HG03066 (cell line): Measurements from ENCODE around the gene MYH10.

Experiments
- ATAC-seq: cut with Tn5 transposase; IDR thresholded peaks from one replicate; pipeline ENCODE4 v1.9.1; 2021; ENCODE audit warnings: low read depth; ENCODE audit not compliant: unreplicated experiment

MYH10 gene

DNA sequence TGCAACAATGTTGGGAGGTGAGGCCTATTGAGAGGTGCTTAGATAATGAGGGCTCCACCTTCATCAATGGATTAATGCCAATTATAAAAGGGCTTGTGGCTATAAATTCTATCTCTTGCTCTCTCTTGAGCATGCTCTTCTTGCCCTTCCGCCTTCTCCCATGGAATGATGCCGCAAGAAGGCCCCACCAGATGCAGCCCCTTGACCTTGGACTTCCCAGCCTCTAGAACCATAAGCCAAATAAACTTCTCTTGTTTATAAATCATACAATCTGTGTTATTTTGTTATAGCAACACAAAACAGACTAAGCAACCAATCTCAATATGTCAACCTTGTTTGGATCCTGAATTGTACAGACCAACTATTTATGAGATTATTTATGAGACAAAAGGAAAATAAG lies 20.0 kb downstream of the MYH10 start:
- no peak for ATAC-seq

GRCh38 chr17:8609910-8610309 lies 20.6 kb downstream of the MYH10 start:
- no peak for ATAC-seq

GRCh38 chr17:8608001-8608400 lies 22.5 kb downstream of the MYH10 start:
- ATAC-seq = no peak

DNA sequence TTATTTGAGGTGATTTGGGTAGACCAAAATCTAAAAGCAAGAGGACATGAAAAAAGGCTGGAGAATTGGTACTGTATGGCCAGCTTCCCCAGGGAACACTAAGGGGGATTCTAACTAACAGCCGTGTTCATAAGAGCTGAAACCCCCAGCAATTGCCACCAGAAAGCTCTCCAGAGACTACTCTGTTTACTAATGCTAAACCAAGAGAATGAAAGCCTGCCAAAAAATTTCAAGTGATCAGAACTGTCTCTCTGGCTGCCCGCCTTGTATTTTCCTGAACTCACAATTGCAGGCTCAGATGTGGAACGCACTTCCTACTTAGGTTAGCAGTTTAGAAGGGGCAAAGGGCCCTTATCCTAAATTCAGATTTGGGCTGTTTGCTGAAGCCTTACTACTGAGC lies 24.1 kb downstream of the MYH10 start:
- ATAC-seq = no peak

GRCh38 chr17:8602679-8603078 lies 27.8 kb downstream of the MYH10 start:
- no peak for ATAC-seq

DNA sequence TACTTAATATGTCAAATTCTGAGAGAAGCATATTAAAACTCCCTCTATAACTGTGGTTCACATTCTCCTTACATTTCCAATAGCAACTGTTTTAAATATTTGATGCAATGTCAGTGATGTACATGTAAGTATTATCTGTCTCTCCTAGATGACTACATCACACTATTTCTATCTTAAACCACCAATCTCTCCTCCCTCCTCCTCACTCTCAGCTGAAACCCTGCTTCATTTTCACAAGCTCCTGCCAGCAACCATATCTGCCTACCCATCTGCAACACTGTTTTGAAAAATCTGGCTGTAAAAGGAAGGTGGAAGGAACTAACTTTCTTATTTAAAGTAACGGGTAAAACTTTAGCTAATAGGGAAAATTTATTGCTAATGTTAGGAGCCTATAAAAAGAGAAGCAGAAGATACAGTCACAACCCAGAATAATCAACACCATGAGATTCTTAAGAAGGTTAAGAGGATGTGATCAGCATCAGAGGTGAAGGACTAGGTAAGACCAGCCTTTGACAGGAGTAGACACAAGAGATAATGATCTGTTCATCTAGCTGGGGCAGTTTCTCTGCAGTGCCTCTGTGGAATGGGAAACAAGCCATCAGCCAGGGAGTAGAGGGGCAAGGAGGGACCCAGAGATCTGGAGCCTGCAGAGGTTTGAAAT lies 31.0 kb downstream of the MYH10 start:
- no peak for ATAC-seq

DNA sequence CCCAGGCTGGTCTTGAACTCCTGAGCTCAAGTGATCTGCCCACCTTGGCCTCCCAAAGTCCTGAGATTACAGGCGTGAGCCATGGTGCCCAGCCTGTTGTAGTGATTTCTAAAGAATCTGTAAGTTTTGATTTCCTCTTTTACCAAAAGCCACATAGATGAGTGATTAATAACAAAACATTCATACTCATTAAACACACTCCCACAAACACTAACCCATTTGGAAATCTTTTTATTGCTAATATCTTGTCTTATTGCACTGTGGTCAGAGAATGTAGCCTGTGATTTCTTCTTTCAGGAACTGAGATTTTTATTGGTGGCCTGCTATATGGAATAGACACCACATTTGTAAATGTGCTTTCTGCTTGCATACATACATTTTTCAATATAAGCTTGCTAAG lies 31.6 kb downstream of the MYH10 start:
- ATAC-seq = no peak

GRCh38 chr17:8593830-8594229 lies 36.7 kb downstream of the MYH10 start:
- ATAC-seq = no peak

DNA sequence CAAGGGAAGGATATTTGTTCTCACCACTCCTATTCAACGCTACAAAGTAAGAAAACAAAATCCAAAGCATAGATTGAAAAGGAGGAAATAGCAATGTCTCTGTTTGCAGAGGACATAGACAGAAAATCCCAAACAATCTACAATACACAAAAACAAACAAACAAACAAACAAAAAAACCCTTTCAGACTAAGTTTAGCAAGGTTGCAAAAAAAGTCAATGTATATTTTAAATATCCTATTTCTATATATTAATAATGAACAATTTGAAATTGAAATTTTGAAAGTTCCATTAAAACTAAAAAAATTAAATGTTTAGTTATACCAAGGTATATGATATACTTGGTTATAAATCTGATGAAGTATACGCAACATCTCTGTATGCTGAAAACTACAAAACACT lies 37.2 kb downstream of the MYH10 start:
- ATAC-seq = no peak

- ATAC-seq = no peak
Measured at GRCh38 chr17:8588877-8589554, 41.5 kb downstream of the MYH10 start.

GRCh38 chr17:8586766-8587165 lies 43.8 kb downstream of the MYH10 start:
- no peak for ATAC-seq

DNA sequence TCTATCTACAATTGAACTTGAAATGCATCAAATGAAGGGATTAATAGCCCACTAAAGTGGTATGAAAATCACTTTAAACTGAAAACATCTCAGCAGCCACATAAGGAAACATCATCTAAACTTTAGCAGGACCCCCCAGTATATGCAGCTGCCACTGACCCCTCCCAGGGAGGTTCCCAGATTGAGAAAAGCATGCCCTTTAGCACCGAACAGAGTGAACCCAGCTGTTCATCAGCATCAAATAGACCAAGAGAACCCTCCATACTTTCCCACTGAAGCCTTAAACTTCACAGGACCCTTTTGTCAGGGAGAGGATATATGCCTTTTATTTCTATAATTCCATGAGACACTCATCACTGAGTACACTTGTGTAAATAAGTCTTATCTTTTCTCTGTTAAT lies 44.6 kb downstream of the MYH10 start:
- ATAC-seq = no peak

DNA sequence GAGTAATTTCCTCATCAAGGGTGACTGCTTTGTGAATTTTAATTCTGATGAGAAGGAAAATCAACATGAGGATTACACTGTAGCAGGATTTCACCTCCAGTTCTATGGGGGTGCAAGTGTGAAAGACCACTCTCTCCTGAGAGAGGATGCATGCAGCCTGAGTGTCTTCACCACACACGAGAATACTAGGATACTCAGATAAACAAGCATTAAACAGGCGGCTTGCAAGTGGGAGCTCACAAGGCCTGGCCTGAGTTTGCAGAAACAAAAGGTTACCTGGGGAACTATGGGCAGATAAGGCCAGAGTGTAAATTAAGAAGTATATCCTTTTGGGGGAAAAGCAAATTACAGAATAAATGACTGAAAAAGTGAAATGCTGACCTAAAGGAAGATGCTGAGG lies 46.6 kb downstream of the MYH10 start:
- no peak for ATAC-seq

GRCh38 chr17:8580952-8581658 lies 49.4 kb downstream of the MYH10 start:
- ATAC-seq = no peak

DNA sequence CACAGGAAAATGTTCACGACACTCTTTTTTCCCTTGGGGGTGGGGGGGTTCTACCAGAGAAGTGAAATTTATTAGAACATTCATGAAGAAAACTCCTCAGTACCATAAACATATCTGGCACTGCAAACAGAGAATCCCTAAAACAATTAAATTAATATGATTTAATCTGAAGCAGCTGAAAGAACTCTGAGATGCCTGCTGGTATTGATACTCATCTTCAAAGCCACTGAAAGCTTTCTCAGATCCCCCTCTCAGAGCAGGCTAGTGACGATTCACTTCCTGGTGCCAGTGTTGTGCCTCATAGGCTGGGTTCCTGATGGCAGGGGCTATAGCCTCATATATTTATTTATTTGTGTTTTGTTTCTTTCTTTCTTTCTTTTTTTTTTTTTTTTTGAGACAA lies 52.7 kb downstream of the MYH10 start:
- ATAC-seq = no peak

GRCh38 chr17:8576559-8577294 lies 53.8 kb downstream of the MYH10 start:
- no peak for ATAC-seq

- ATAC-seq = no peak
Measured at GRCh38 chr17:8574687-8575086, 55.8 kb downstream of the MYH10 start.

DNA sequence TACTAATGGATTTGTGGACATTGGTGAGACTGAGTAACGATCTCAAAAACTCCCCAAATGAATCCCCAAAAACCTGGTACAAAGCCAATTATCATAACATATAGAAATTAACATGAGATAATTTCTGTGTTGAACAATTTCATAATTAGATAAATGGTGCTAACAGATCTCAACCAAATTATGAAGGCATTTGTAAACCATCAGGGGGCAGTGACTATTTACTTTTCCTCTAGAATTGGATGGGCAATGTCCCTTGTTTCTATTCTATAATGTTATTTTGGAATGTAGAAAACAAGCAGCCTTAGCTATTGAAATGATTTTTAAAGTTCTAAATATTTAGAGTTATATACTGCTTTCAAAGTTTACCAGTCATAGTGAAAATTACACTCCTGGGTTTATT lies 57.8 kb downstream of the MYH10 start:
- no peak for ATAC-seq

DNA sequence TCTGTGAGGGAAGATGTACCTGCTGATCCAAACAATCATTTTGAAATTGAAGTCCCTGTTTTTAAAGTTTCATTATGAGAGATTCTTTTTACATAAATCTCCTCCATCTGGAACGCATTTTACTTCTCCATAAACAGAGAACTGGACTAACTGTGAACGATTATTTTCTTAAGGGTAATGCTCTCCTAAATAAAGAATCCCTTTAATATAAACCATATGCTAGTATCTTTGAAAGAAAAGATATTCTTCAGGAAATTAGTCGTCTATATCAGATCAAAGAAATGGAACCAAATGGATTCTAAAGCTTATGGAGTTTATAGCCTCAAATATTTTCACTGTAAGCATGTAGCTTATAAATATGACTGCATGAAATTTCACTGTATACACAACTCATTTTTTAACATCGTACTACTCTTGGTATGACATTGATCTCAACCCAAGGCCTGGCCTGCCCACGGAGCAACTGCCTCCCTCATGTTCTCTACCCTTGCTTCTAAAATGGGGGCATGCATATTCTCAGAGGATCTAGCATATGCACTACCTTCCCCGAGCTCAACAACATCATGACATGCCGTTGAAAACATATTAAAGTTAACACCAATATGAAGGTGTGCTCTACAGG lies 66.4 kb downstream of the MYH10 start:
- ATAC-seq = no peak

GRCh38 chr17:8563024-8563776 lies 67.3 kb downstream of the MYH10 start:
- ATAC-seq = no peak
